Bronchial epithelial cell (primary cell): ENCODE data around the gene GTPBP1. TPM values are rescaled to one million over a fixed set of nuclear protein-coding genes. Genes with fewer than 3 reads are reported as not detected.

Experiments used
- DNase-seq: peaks from one replicate; pipeline ENCODE4 v3.0.0-alpha.2; 2010; ENCODE audit warnings: low read depth
- FAIRE-seq: peaks from 2 replicates; lab custom pipeline; 2011; peaks lifted over from hg19 to GRCh38; lab: Jason Lieb, UNC
- H3K27me3 ChIP-seq: 2 replicates; pipeline ENCODE4 v1.5.1; 2011; ENCODE audit warnings: low read length; ENCODE audit not compliant: control insufficient read depth, insufficient read depth
- H3K36me3 ChIP-seq: 2 replicates; pipeline ENCODE4 v1.5.1; 2011; ENCODE audit warnings: low read length; ENCODE audit not compliant: control insufficient read depth, insufficient read depth
- H3K4me3 ChIP-seq: 2 replicates; pipeline ENCODE4 v1.5.1; 2011; ENCODE audit warnings: mild to moderate bottlenecking, low read depth, low read length, control low read depth
- CTCF ChIP-seq: IDR thresholded peaks from 2 replicates; pipeline ENCODE4 v1.5.1; 2011; ENCODE audit warnings: mild to moderate bottlenecking, moderate library complexity, low read length, control low read depth, inconsistent platforms; ENCODE audit not compliant: insufficient read depth, severe bottlenecking
- total RNA-seq: library from RNA; depleted of rRNA; stranded (reverse); fragments of >200 nt; gene quantifications from 2 replicates; pipeline ENCODE4 v1.2.1, GENCODE V29; 2014

Gene GTPBP1
- total RNA-seq, 1 donor from 2014 or later = 28.7 TPM

- Histone ChIP-seq H3K36me3 (no peaks in the 10 kb centered on the region), H3K27me3 (no peaks in the 10 kb centered on the region), H3K4me3 (no peak overlapping the region)
- no peak for TF ChIP-seq CTCF
- FAIRE-seq (no peak), DNase-seq (no peak)
Measured at GRCh38 chr22:38770257-38770949, 64.7 kb downstream of the GTPBP1 start.

GRCh38 chr22:38772623-38772873 is 66.8 kb downstream of the GTPBP1 start:
- TF ChIP-seq CTCF = no peak
- no peaks in the 10 kb centered on the region for H3K36me3 ChIP-seq
- DNase-seq (no peak), FAIRE-seq (no peak)
- H3K27me3 ChIP-seq = no peaks in the 10 kb centered on the region
- no peak overlapping the region for H3K4me3 ChIP-seq

- DNase-seq (no peak), FAIRE-seq (peak; percentile 7)
- no peaks in the 10 kb centered on the region for H3K36me3 ChIP-seq
- H3K27me3 ChIP-seq = no peaks in the 10 kb centered on the region
- H3K4me3 ChIP-seq = no peak overlapping the region
- TF ChIP-seq CTCF = no peak
Measured at GRCh38 chr22:38773363-38773946, 67.7 kb downstream of the GTPBP1 start.

GRCh38 chr22:38774496-38775166 is 68.9 kb downstream of the GTPBP1 start:
- FAIRE-seq (no peak), DNase-seq (peak; percentile 47)
- Histone ChIP-seq H3K27me3 (no peaks in the 10 kb centered on the region), H3K36me3 (no peaks in the 10 kb centered on the region), H3K4me3 (no peak overlapping the region)
- no peak for TF ChIP-seq CTCF

- DNase-seq = no peak
- Histone ChIP-seq H3K27me3 (no peaks in the 10 kb centered on the region), H3K36me3 (peaks cover 2% of the 10 kb centered on the region), H3K4me3 (no peak overlapping the region)
- no peak for TF ChIP-seq CTCF
- FAIRE-seq = no peak
Measured at GRCh38 chr22:38775656-38776055, 69.9 kb downstream of the GTPBP1 start.

GRCh38 chr22:38776086-38776485 is 70.3 kb downstream of the GTPBP1 start:
- no peak for FAIRE-seq

More at GRCh38 chr22:38776086-38776485, 70.3 kb downstream of the GTPBP1 start:
- DNase-seq = no peak
- TF ChIP-seq CTCF = no peak
- Histone ChIP-seq H3K4me3 (no peak overlapping the region), H3K36me3 (peaks cover 2% of the 10 kb centered on the region), H3K27me3 (no peaks in the 10 kb centered on the region)
